HCEC 1CT (cell line): ENCODE data around the gene ESYT1.

Source experiments
- DNase-seq: peaks from one replicate; pipeline ENCODE4 v3.0.0-alpha.2; 2017

Gene ESYT1

GRCh38 chr12:56189918-56190694 lies 62.0 kb downstream of the ESYT1 start:
- peak; percentile 63 for DNase-seq

- peak; percentile 28 for DNase-seq
Observed at GRCh38 chr12:56190695-56191155, 62.7 kb downstream of the ESYT1 start.

- DNase-seq, result no peak
Observed at GRCh38 chr12:56192582-56192981, 64.5 kb downstream of the ESYT1 start.

- DNase-seq, result peak; percentile 74
Observed at GRCh38 chr12:56193025-56193578, 65.0 kb downstream of the ESYT1 start.
